KOPT-K1 (cell line): Measurements from ENCODE around the gene GANC.

Experiments used
- H3K27ac ChIP-seq: fragments of 200-600 bp; sonication (generic); 2 replicates; pipeline ENCODE4 v1.5.1; 2016; ENCODE audit warnings: antibody characterized with exemption, mild to moderate bottlenecking, low read depth, low read length; ENCODE audit not compliant: poor library complexity, severe bottlenecking
- H3K36me3 ChIP-seq: fragments of 200-600 bp; sonication (generic); 2 replicates; pipeline ENCODE4 v1.5.1; 2017; ENCODE audit warnings: antibody characterized with exemption, mild to moderate bottlenecking, low read length, moderate library complexity; ENCODE audit not compliant: insufficient read depth
- H3K9me3 ChIP-seq: fragments of 200-600 bp; sonication (generic); 2 replicates; pipeline ENCODE4 v1.5.1; 2017; ENCODE audit warnings: antibody characterized with exemption, low read length, mild to moderate bottlenecking; ENCODE audit not compliant: insufficient read depth, poor library complexity, severe bottlenecking

The GANC gene

GRCh38 chr15:42349186-42349585, 76.2 kb downstream of the GANC start:
- H3K36me3 ChIP-seq = no peaks in the 10 kb centered on the region
- H3K9me3 ChIP-seq = no peaks in the 10 kb centered on the region
- no peak overlapping the region for H3K27ac ChIP-seq

GRCh38 chr15:42352401-42352800, 79.4 kb downstream of the GANC start:
- Histone ChIP-seq H3K9me3 (no peaks in the 10 kb centered on the region), H3K27ac (no peak overlapping the region), H3K36me3 (no peaks in the 10 kb centered on the region)

- Histone ChIP-seq H3K27ac (no peak overlapping the region), H3K36me3 (no peaks in the 10 kb centered on the region), H3K9me3 (no peaks in the 10 kb centered on the region)
Measured at GRCh38 chr15:42353061-42353460, 80.1 kb downstream of the GANC start.

- H3K27ac ChIP-seq = no peak overlapping the region
Measured at GRCh38 chr15:42354824-42355223, 81.8 kb downstream of the GANC start.

GRCh38 chr15:42355291-42355690, 82.3 kb downstream of the GANC start:
- Histone ChIP-seq H3K27ac (no peak overlapping the region), H3K9me3 (no peaks in the 10 kb centered on the region), H3K36me3 (no peaks in the 10 kb centered on the region)

More at GRCh38 chr15:42354824-42355223, 81.8 kb downstream of the GANC start:
- Histone ChIP-seq H3K36me3 (no peaks in the 10 kb centered on the region), H3K9me3 (no peaks in the 10 kb centered on the region)

GRCh38 chr15:42356851-42357250, 83.8 kb downstream of the GANC start:
- Histone ChIP-seq H3K9me3 (no peaks in the 10 kb centered on the region), H3K27ac (no peak overlapping the region), H3K36me3 (no peaks in the 10 kb centered on the region)

- H3K9me3 ChIP-seq = no peaks in the 10 kb centered on the region
Measured at GRCh38 chr15:42358141-42358540, 85.1 kb downstream of the GANC start.

GRCh38 chr15:42359249-42359648, 86.2 kb downstream of the GANC start, which contains the start of gene CAPN3:
Gene CAPN3, plus strand, starts transcription at chr15:42359501. Its CDS starts 305 bp downstream, at chr15:42359806.
- no peak within 1 kb of the TSS for H3K27ac ChIP-seq
- H3K9me3 ChIP-seq = no peaks in the 10 kb centered on the region

More at GRCh38 chr15:42358141-42358540, 85.1 kb downstream of the GANC start:
- Histone ChIP-seq H3K36me3 (no peaks in the 10 kb centered on the region), H3K27ac (no peak overlapping the region)

GRCh38 chr15:42359985-42360384, 87.0 kb downstream of the GANC start:
- no peaks in the 10 kb centered on the region for H3K9me3 ChIP-seq
- H3K36me3 ChIP-seq = no peaks in the 10 kb centered on the region
- no peak overlapping the region for H3K27ac ChIP-seq

More at GRCh38 chr15:42359249-42359648, 86.2 kb downstream of the GANC start, which contains the start of gene CAPN3:
- H3K36me3 ChIP-seq = no peaks in the 10 kb centered on the region

GRCh38 chr15:42360535-42361112, 87.6 kb downstream of the GANC start:
- H3K27ac ChIP-seq = no peak overlapping the region
- no peaks in the 10 kb centered on the region for H3K9me3 ChIP-seq
- no peaks in the 10 kb centered on the region for H3K36me3 ChIP-seq

GRCh38 chr15:42363487-42363886, 90.5 kb downstream of the GANC start:
- Histone ChIP-seq H3K9me3 (no peaks in the 10 kb centered on the region), H3K36me3 (no peaks in the 10 kb centered on the region), H3K27ac (no peak overlapping the region)

- Histone ChIP-seq H3K9me3 (no peaks in the 10 kb centered on the region), H3K27ac (no peak overlapping the region), H3K36me3 (no peaks in the 10 kb centered on the region)
Measured at GRCh38 chr15:42363942-42364341, 90.9 kb downstream of the GANC start.

- H3K9me3 ChIP-seq = no peaks in the 10 kb centered on the region
- H3K27ac ChIP-seq = no peak overlapping the region
- no peaks in the 10 kb centered on the region for H3K36me3 ChIP-seq
Measured at GRCh38 chr15:42364529-42364928, 91.5 kb downstream of the GANC start.

- H3K36me3 ChIP-seq = no peaks in the 10 kb centered on the region
- no peaks in the 10 kb centered on the region for H3K9me3 ChIP-seq
- no peak overlapping the region for H3K27ac ChIP-seq
Measured at GRCh38 chr15:42365921-42366550, 93.0 kb downstream of the GANC start.

- H3K36me3 ChIP-seq = no peaks in the 10 kb centered on the region
- H3K27ac ChIP-seq = no peak overlapping the region
Measured at GRCh38 chr15:42367041-42367440, 94.0 kb downstream of the GANC start.

GRCh38 chr15:42368096-42368495, 95.1 kb downstream of the GANC start:
- H3K36me3 ChIP-seq = no peaks in the 10 kb centered on the region
- no peak overlapping the region for H3K27ac ChIP-seq
- no peaks in the 10 kb centered on the region for H3K9me3 ChIP-seq

More at GRCh38 chr15:42367041-42367440, 94.0 kb downstream of the GANC start:
- H3K9me3 ChIP-seq = no peaks in the 10 kb centered on the region
